ENCODE measurements around the gene YPEL4.

- TF ChIP-seq CTCF (IDR thresholded peaks at IDR 0.05): no peak
- TF ChIP-seq POLR2A (IDR thresholded peaks at IDR 0.05): no peak
These were observed 17.6 kb downstream of the YPEL4 start for GRCh38 chr11:57632116-57632515.

Measured in upper lobe of left lung (tissue), 4 donors.